Measurements from ENCODE around the gene GPER1. TPM values are rescaled to one million over a fixed set of nuclear protein-coding genes. Genes with fewer than 3 reads are reported as not detected.

GPER1 gene
- total RNA-seq, 1 experiment from 2014 or later = not detected

DNA sequence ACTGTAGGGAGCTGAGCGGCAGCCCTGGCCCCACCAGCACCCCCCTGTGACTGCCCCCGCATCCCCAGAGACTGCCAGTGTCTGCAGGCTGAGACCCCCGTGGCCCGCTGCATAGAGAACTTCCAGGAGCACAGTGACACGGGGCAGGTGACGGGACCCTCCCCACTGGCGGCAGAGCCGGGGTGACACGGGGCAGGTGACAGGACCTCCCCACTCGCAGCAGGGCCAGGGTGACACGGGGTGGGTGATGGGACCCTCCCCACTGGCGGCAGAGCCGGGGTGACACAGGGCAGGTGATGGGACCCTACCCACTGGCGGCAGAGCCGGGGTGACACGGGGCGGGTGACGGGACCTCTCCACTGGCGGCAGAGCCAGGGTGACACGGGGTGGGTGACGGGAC is 2.3 kb downstream of the GPER1 start:
- no peak overlapping the region for H4K8ac ChIP-seq (replicated peaks; ENCODE audit: insufficient read length, low read depth, low read length)
- peaks cover 2% of the 10 kb centered on the region; the same call in 1 of the 2 replicates for H3K4me1 ChIP-seq (ENCODE audit: insufficient read depth, low read length)
- H4K91ac ChIP-seq (ENCODE audit: insufficient read length, low read depth, low read length) = no peak overlapping the region
- no peak overlapping the region for H3K56ac ChIP-seq (ENCODE audit: insufficient read length, low read depth, low read length)
- H3K27me3 ChIP-seq (ENCODE audit: insufficient read depth, low read length) = no peaks in the 10 kb centered on the region
- no peaks in the 10 kb centered on the region for H3K79me2 ChIP-seq (ENCODE audit: insufficient read depth, low read length)
- H2BK20ac ChIP-seq (ENCODE audit: low read depth, low read length, poor library complexity, severe bottlenecking) = no peak overlapping the region
- Mint-ChIP-seq H3K27ac (peak overlapping the region in 1 of 3 experiments; percentile 48; a peak in 1 of 7 replicates), H3K4me3 (no peak overlapping the region), H3K36me3 (ENCODE audit: insufficient read depth in 1 of 3, low read depth in 3 of 3) (peaks cover 1 to 11% (median 6%) of the 10 kb centered on the region in 3 experiments; a peak in 5 of 7 replicates), H3K9me3 (no peaks in the 10 kb centered on the region), H3K4me1 (peaks cover 20 to 22% of the 10 kb centered on the region in 2 experiments), H3K27me3 (ENCODE audit: low read depth) (no peaks in the 10 kb centered on the region; the same call in 1 of the 2 replicates)
- no peak overlapping the region for H2AFZ ChIP-seq (ENCODE audit: low read length)
- H2BK15ac ChIP-seq (ENCODE audit: low read depth, low read length) = no peak overlapping the region
- no peak overlapping the region for H2BK12ac ChIP-seq (ENCODE audit: insufficient read length, low read depth, low read length)
- H3K9ac ChIP-seq (ENCODE audit: extremely low read depth, insufficient read length, low read length) = no peak overlapping the region
- H3K79me1 ChIP-seq (ENCODE audit: insufficient read depth, low read depth, low read length, poor library complexity, severe bottlenecking) = no peaks in the 10 kb centered on the region
- H4K20me1 ChIP-seq (ENCODE audit: control insufficient read depth, insufficient read depth, insufficient read length) = peaks cover 9% of the 10 kb centered on the region
- no peak overlapping the region for H3K4me2 ChIP-seq (ENCODE audit: insufficient read depth, insufficient read length, low read length)
- DNase-seq = no peak
- no peak overlapping the region for H2BK5ac ChIP-seq (ENCODE audit: insufficient read length, low read length)
- H3K4ac ChIP-seq (ENCODE audit: low read depth, low read length) = no peak overlapping the region
- WGBS (ENCODE audit: extremely low coverage, insufficient read length, low lambda C conversion rate) = no CpG with 5 or more reads among the region's 21 CpGs
- H3K23me2 ChIP-seq (ENCODE audit: insufficient read length, low read depth, low read length, poor library complexity, severe bottlenecking) = peaks cover 3% of the 10 kb centered on the region
- H3K9me3 ChIP-seq (ENCODE audit: control insufficient read depth, low read depth, low read length) = no peaks in the 10 kb centered on the region
- no peak overlapping the region for H3K23ac ChIP-seq (ENCODE audit: insufficient read length, low read depth, low read length)
- H2AK5ac ChIP-seq (ENCODE audit: insufficient read length, low read length) = no peak overlapping the region
- H3K18ac ChIP-seq (ENCODE audit: insufficient read length, low read depth, low read length) = no peak overlapping the region
- H3K27ac ChIP-seq (ENCODE audit: insufficient read length, low read depth, low read length) = no peak overlapping the region
- no peak overlapping the region for H2BK120ac ChIP-seq (ENCODE audit: low read depth, low read length, poor library complexity, severe bottlenecking)
- H3K14ac ChIP-seq (ENCODE audit: insufficient read depth, low read length) = no peak overlapping the region
- TF ChIP-seq, protein P1, sequence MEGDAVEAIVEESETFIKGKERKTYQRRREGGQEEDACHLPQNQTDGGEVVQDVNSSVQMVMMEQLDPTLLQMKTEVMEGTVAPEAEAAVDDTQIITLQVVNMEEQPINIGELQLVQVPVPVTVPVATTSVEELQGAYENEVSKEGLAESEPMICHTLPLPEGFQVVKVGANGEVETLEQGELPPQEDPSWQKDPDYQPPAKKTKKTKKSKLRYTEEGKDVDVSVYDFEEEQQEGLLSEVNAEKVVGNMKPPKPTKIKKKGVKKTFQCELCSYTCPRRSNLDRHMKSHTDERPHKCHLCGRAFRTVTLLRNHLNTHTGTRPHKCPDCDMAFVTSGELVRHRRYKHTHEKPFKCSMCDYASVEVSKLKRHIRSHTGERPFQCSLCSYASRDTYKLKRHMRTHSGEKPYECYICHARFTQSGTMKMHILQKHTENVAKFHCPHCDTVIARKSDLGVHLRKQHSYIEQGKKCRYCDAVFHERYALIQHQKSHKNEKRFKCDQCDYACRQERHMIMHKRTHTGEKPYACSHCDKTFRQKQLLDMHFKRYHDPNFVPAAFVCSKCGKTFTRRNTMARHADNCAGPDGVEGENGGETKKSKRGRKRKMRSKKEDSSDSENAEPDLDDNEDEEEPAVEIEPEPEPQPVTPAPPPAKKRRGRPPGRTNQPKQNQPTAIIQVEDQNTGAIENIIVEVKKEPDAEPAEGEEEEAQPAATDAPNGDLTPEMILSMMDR (conservative IDR thresholded peaks at IDR 0.05) = no peak
- H4K5ac ChIP-seq (ENCODE audit: insufficient read length, low read depth, low read length) = no peak overlapping the region
- H3T11ph ChIP-seq (ENCODE audit: low read length) = no peak overlapping the region

Data from H9 (cell line).